Tibial nerve (tissue), 4 donors: ENCODE measurements around the gene ST6GALNAC5. TPM values are rescaled to one million over a fixed set of nuclear protein-coding genes. Genes with fewer than 3 reads are reported as not detected.

Experiments used
- DNase-seq, 2 donors: peaks; one replicate each; pipeline ENCODE4 v3.0.0-alpha.2; 2019; ENCODE audit warnings: low spot score in 2 of 2
- H3K27ac ChIP-seq, 4 donors: fragments of 200-600 bp; sonication (generic) in 3 of 4; one replicate each; pipeline ENCODE4 v1.5.1; 2017 to 2019; ENCODE audit warnings: mild to moderate bottlenecking in 1 of 4
- H3K27me3 ChIP-seq, 2 donors: fragments of 200-600 bp; sonication (generic) in 1 of 2; one replicate each; pipeline versions ENCODE4 v1.5.1 to v1.6.0; 2017 to 2019
- H3K36me3 ChIP-seq, 3 donors: fragments of 200-600 bp; sonication (generic); one replicate each; pipeline ENCODE4 v1.5.1; 2018 to 2019
- H3K4me1 ChIP-seq, 4 donors: fragments of 200-600 bp; sonication (generic) in 3 of 4; one replicate each; pipeline ENCODE4 v1.5.1; 2017 to 2019
- H3K4me3 ChIP-seq, 4 donors: fragments of 200-600 bp; sonication (generic) in 3 of 4; one replicate each; pipeline ENCODE4 v1.5.1; 2017 to 2019; ENCODE audit warnings: mild to moderate bottlenecking in 1 of 4, moderate library complexity in 1 of 4
- H3K9me3 ChIP-seq, 4 donors: fragments of 200-600 bp; sonication (generic) in 3 of 4; one replicate each; pipeline ENCODE4 v1.5.1; 2017 to 2019
- CTCF ChIP-seq, 5 experiments: fragments of 200-600 bp in 3 of 5; fragments of 450-650 bp in 2 of 5; sonication (generic) in 3 of 5; IDR thresholded peaks; one replicate each; pipeline ENCODE4 v1.5.1; 2016 to 2019; ENCODE audit warnings: antibody characterized with exemption in 5 of 5, mild to moderate bottlenecking in 3 of 5, moderate library complexity in 2 of 5
- EP300 ChIP-seq, 2 donors: sonication (generic); formaldehyde crosslinking; IDR thresholded peaks; one replicate each; pipeline ENCODE4 v1.6.1; 2017; ENCODE audit warnings: antibody characterized with exemption in 2 of 2, mild to moderate bottlenecking in 1 of 2
- POLR2A ChIP-seq, 2 donors: fragments of 450-650 bp; IDR thresholded peaks; one replicate each; pipeline ENCODE4 v1.6.1; 2017; ENCODE audit warnings: antibody characterized with exemption in 2 of 2, mild to moderate bottlenecking in 2 of 2, moderate library complexity in 2 of 2
- WGBS, 2 donors: methylation state at CpG; one replicate each; pipeline ENCODE4 v1.1.5; 2018; 5-methylcytosine and 5-hydroxymethylcytosine counted together
- total RNA-seq, 4 donors: library from RNA; depleted of rRNA; stranded (reverse); fragments of >200 nt; gene quantifications; one replicate each; pipeline ENCODE4 v1.1.0, GENCODE V29; 2016

ST6GALNAC5 gene
- total RNA-seq, 4 donors from 2014 or later, result 10.6 to 57.2 (median 20.5) TPM

- Histone ChIP-seq H3K36me3 (no peaks in the 10 kb centered on the region), H3K4me1 (peaks cover 0 to 5% (median 0%) of the 10 kb centered on the region in 4 donors), H3K9me3 (peaks cover 0 to 19% (median 0%) of the 10 kb centered on the region in 4 donors), H3K27me3 (no peaks in the 10 kb centered on the region), H3K4me3 (no peak overlapping the region), H3K27ac (no peak overlapping the region)
- WGBS, 2 donors, result 43 to 50% methylated on average over 4 of the region's 4 CpGs
- TF ChIP-seq POLR2A (IDR thresholded peaks at IDR 0.05), result no peak
- TF ChIP-seq EP300 (IDR thresholded peaks at IDR 0.05), result no peak
- no peak for TF ChIP-seq CTCF (IDR thresholded peaks at IDR 0.05)
- DNase-seq, result no peak
Measured at GRCh38 chr1:76891931-76892622, 24.8 kb downstream of the ST6GALNAC5 start.

GRCh38 chr1:76892675-76893074 lies 25.4 kb downstream of the ST6GALNAC5 start:
- no peak for DNase-seq
- no peak overlapping the region for H3K4me3 ChIP-seq
- H3K27ac ChIP-seq, result no peak overlapping the region
- no peaks in the 10 kb centered on the region for H3K36me3 ChIP-seq
- WGBS, 2 donors, result 57 to 64% methylated on average over 1 of the region's 1 CpG
- H3K4me1 ChIP-seq, result peaks cover 0 to 5% (median 0%) of the 10 kb centered on the region in 4 donors
- no peaks in the 10 kb centered on the region for H3K27me3 ChIP-seq
- TF ChIP-seq EP300 (IDR thresholded peaks at IDR 0.05) (no peak), POLR2A (IDR thresholded peaks at IDR 0.05) (no peak), CTCF (IDR thresholded peaks at IDR 0.05) (no peak)
- H3K9me3 ChIP-seq, result peaks cover 0 to 19% (median 0%) of the 10 kb centered on the region in 4 donors

- Histone ChIP-seq H3K27me3 (no peaks in the 10 kb centered on the region), H3K36me3 (no peaks in the 10 kb centered on the region), H3K9me3 (no peaks in the 10 kb centered on the region), H3K4me3 (no peak overlapping the region), H3K27ac (no peak overlapping the region), H3K4me1 (peaks cover 0 to 3% (median 0%) of the 10 kb centered on the region in 4 donors)
- WGBS, 2 donors, result 86 to 89% methylated on average over 2 of the region's 2 CpGs
- DNase-seq, result peak in 1 of 2 donors; percentile 23
- TF ChIP-seq EP300 (IDR thresholded peaks at IDR 0.05), result no peak
- TF ChIP-seq POLR2A (IDR thresholded peaks at IDR 0.05), result no peak
- TF ChIP-seq CTCF (IDR thresholded peaks at IDR 0.05), result peak in 4 of 5 experiments; percentile 18 to 44 (median 34)
Measured at GRCh38 chr1:76901158-76901767, 34.0 kb downstream of the ST6GALNAC5 start.

GRCh38 chr1:76905876-76906595 lies 38.8 kb downstream of the ST6GALNAC5 start:
- Histone ChIP-seq H3K4me1 (no peaks in the 10 kb centered on the region), H3K27ac (no peak overlapping the region), H3K9me3 (no peaks in the 10 kb centered on the region), H3K4me3 (no peak overlapping the region), H3K36me3 (no peaks in the 10 kb centered on the region), H3K27me3 (no peaks in the 10 kb centered on the region)
- WGBS, 2 donors, result 79 to 83% methylated on average over 4 of the region's 4 CpGs
- DNase-seq, result no peak
- TF ChIP-seq POLR2A (IDR thresholded peaks at IDR 0.05) (no peak), CTCF (IDR thresholded peaks at IDR 0.05) (no peak), EP300 (IDR thresholded peaks at IDR 0.05) (no peak)

- Histone ChIP-seq H3K27ac (no peak overlapping the region), H3K27me3 (no peaks in the 10 kb centered on the region), H3K9me3 (no peaks in the 10 kb centered on the region), H3K36me3 (no peaks in the 10 kb centered on the region), H3K4me3 (no peak overlapping the region), H3K4me1 (no peaks in the 10 kb centered on the region)
- TF ChIP-seq EP300 (IDR thresholded peaks at IDR 0.05) (no peak), CTCF (IDR thresholded peaks at IDR 0.05) (no peak), POLR2A (IDR thresholded peaks at IDR 0.05) (no peak)
- WGBS, 2 donors, result 82 to 83% methylated on average over 1 of the region's 1 CpG
- no peak for DNase-seq
Measured at GRCh38 chr1:76909311-76909710, 42.0 kb downstream of the ST6GALNAC5 start.
